ENCODE results near the gene CRIP2.

The CRIP2 gene

GRCh38 chr14:105480807-105481801 lies 6.5 kb downstream of the CRIP2 start:
- peak overlapping the region; percentile 4 to 55; a peak in 2 of 4 replicates for H3K4me3 ChIP-seq (ENCODE audit: low read depth in 1 of 2, low read length in 2 of 2)
- peaks cover 21% of the 10 kb centered on the region for H3K27me3 ChIP-seq (ENCODE audit: insufficient read depth, low read length, poor library complexity)
- H3K79me2 ChIP-seq (ENCODE audit: insufficient read depth, low read length) = no peaks in the 10 kb centered on the region
- H2AFZ ChIP-seq (ENCODE audit: low read depth, low read length) = peak overlapping the region; percentile 70
- no peaks in the 10 kb centered on the region for H3K9me3 ChIP-seq (ENCODE audit: insufficient read depth, low read length, severe bottlenecking)
- H3K36me3 ChIP-seq (ENCODE audit: insufficient read depth, low read length) = no peaks in the 10 kb centered on the region
- H3K4me2 ChIP-seq (ENCODE audit: insufficient read depth, low read length) = peak overlapping the region; percentile 81
- peak overlapping the region; percentile 58 for H3K9ac ChIP-seq (ENCODE audit: low read depth, low read length)
- peaks cover 12% of the 10 kb centered on the region for H4K20me1 ChIP-seq (ENCODE audit: insufficient read depth, low read length)
- H3K27ac ChIP-seq (ENCODE audit: low read length) = peak overlapping the region; percentile 52
- TF ChIP-seq CTCF (IDR thresholded peaks at IDR 0.05; ENCODE audit: borderline replicate concordance, extremely low read depth, low read length, poor library complexity, severe bottlenecking) (peak; percentile 100), EZH2 (IDR thresholded peaks at IDR 0.05; ENCODE audit: borderline replicate concordance, low read depth, low read length, severe bottlenecking) (no peak)
- peaks cover 26% of the 10 kb centered on the region for H3K4me1 ChIP-seq (ENCODE audit: insufficient read depth, low read length)
- peak; percentile 82 for DNase-seq
- peak; percentile 77 for ATAC-seq (ENCODE audit: insufficient read depth, low read depth)

GRCh38 chr14:105481886-105482457 lies 7.4 kb downstream of the CRIP2 start:
- TF ChIP-seq EZH2 (IDR thresholded peaks at IDR 0.05; ENCODE audit: borderline replicate concordance, low read depth, low read length, severe bottlenecking) (no peak), CTCF (IDR thresholded peaks at IDR 0.05; ENCODE audit: borderline replicate concordance, extremely low read depth, low read length, poor library complexity, severe bottlenecking) (peak; percentile 49)
- Histone ChIP-seq H2AFZ (ENCODE audit: low read depth, low read length) (no peak overlapping the region), H3K27ac (ENCODE audit: low read length) (peak overlapping the region; percentile 55; the same call in 1 of the 2 replicates), H3K4me3 (ENCODE audit: low read depth in 1 of 2, low read length in 2 of 2) (peak overlapping the region in 1 of 2 experiments; percentile 43; a peak in 1 of 4 replicates), H3K4me1 (ENCODE audit: insufficient read depth, low read length) (peaks cover 26% of the 10 kb centered on the region), H3K9me3 (ENCODE audit: insufficient read depth, low read length, severe bottlenecking) (no peaks in the 10 kb centered on the region), H3K27me3 (ENCODE audit: insufficient read depth, low read length, poor library complexity) (peaks cover 21% of the 10 kb centered on the region), H3K9ac (ENCODE audit: low read depth, low read length) (peak overlapping the region; percentile 58; the same call in 1 of the 2 replicates), H3K4me2 (ENCODE audit: insufficient read depth, low read length) (peak overlapping the region; percentile 81), H3K79me2 (ENCODE audit: insufficient read depth, low read length) (no peaks in the 10 kb centered on the region), H4K20me1 (ENCODE audit: insufficient read depth, low read length) (peaks cover 9% of the 10 kb centered on the region), H3K36me3 (ENCODE audit: insufficient read depth, low read length) (no peaks in the 10 kb centered on the region)
- peak; percentile 68 for ATAC-seq (ENCODE audit: insufficient read depth, low read depth)
- DNase-seq = peak; percentile 85

- peaks cover 9% of the 10 kb centered on the region for H4K20me1 ChIP-seq (ENCODE audit: insufficient read depth, low read length)
- TF ChIP-seq CTCF (IDR thresholded peaks at IDR 0.05; ENCODE audit: borderline replicate concordance, extremely low read depth, low read length, poor library complexity, severe bottlenecking) (no peak), EZH2 (IDR thresholded peaks at IDR 0.05; ENCODE audit: borderline replicate concordance, low read depth, low read length, severe bottlenecking) (no peak)
- H3K36me3 ChIP-seq (ENCODE audit: insufficient read depth, low read length) = no peaks in the 10 kb centered on the region
- H3K4me1 ChIP-seq (ENCODE audit: insufficient read depth, low read length) = peaks cover 29% of the 10 kb centered on the region
- no peaks in the 10 kb centered on the region for H3K9me3 ChIP-seq (ENCODE audit: insufficient read depth, low read length, severe bottlenecking)
- DNase-seq (no peak), ATAC-seq (ENCODE audit: insufficient read depth, low read depth) (no peak)
- H3K27ac ChIP-seq (ENCODE audit: low read length) = peak overlapping the region; percentile 55; the same call in 1 of the 2 replicates
- peaks cover 21% of the 10 kb centered on the region for H3K27me3 ChIP-seq (ENCODE audit: insufficient read depth, low read length, poor library complexity)
- H3K4me2 ChIP-seq (ENCODE audit: insufficient read depth, low read length) = peak overlapping the region; percentile 81
- H2AFZ ChIP-seq (ENCODE audit: low read depth, low read length) = no peak overlapping the region
- H3K4me3 ChIP-seq (ENCODE audit: low read depth in 1 of 2, low read length in 2 of 2) = peak overlapping the region in 1 of 2 experiments; percentile 38; a peak in 1 of 4 replicates
- H3K79me2 ChIP-seq (ENCODE audit: insufficient read depth, low read length) = no peaks in the 10 kb centered on the region
- H3K9ac ChIP-seq (ENCODE audit: low read depth, low read length) = peak overlapping the region; percentile 58; the same call in 1 of the 2 replicates
These were observed 8.0 kb downstream of the CRIP2 start for GRCh38 chr14:105482486-105483110.
